T-helper 22 cell (primary cell): ENCODE results near the gene EDNRB.
"Not testable (repeated sequence)": the region's sequence is repeated elsewhere in the genome, so short reads cannot be mapped to it uniquely, and the experiment has no call there.

Experiments
- DNase-seq: peaks from one replicate; pipeline ENCODE4 v3.0.0-alpha.2; 2020; ENCODE audit warnings: low read depth

EDNRB gene

DNA sequence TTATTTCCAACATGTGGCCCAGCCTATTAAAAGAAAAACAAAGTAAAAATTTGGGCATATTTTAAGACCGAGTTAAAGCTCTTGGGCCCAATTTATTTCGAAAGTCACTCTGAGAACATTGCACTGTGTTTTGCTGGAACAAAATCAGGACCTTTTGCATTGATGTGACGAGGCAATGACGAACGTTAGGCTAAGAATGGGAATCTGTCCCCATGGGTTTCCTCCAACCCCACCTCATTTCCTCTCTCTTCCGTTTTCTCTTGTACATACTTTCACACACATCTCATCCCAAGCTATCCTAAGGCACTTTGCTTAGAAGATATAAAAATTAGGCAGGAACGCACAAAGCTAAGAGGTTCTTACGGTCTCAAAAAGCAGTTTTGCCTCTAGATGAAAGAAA, 22.1 kb downstream of the EDNRB start:
- DNase-seq = no peak

DNA sequence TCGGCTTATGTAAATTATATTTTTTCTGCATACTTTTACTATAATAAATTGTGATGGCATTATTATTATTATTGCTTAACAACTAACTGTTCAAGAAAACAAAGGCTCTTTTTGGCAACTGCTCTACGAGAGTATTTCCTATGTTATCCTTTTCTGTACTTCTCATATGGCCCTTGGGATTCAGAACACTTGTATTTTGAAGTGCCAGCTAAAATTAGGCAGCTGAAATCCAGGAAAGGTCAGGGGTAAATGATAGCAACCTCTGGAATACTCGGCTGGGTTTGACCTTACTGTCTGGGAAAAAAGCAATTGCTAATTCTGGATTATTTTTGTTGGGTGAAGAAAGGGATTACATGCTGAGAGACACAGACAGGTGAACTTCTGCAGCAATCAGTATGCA, 23.9 kb downstream of the EDNRB start:
- DNase-seq = no peak

DNA sequence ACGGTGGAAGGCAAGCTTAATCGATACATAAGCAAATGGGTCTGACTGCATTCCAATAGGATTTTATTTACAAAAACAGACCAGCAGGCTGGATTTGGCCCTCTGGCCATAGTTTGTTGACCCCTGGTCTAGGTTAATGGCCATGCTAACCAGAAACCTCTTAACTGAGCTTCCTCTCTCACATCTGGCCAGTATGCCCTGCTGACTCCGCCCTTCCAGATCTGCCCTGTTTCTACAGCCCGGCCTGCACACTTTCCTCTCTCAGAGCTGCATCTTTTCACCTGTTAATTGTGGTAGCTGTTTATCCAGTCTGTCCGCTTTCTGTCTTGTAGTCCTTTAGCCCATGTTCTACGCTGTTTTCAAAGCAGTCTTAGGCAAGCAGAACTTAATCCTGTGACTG, 25.6 kb downstream of the EDNRB start:
- no peak for DNase-seq

DNA sequence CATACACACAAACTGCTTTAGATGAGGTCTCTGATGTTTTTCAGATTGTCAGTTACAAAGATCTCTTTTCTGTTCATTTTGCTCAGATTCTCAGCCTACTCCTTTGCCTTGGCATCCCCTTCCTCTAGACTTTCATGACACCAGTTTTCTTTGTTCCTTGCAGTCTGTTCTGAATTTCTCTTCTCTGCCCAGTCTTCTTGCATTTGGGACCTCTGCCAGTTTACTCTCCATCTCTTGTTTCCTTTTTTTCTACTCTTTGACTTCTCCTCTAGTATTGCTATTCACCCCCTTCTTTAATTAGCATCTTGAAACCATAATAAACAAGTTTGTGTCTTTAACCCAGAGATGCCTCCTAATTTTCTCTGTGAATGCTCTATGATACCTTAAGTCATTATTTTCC, 26.1 kb downstream of the EDNRB start:
- DNase-seq = no peak

DNA sequence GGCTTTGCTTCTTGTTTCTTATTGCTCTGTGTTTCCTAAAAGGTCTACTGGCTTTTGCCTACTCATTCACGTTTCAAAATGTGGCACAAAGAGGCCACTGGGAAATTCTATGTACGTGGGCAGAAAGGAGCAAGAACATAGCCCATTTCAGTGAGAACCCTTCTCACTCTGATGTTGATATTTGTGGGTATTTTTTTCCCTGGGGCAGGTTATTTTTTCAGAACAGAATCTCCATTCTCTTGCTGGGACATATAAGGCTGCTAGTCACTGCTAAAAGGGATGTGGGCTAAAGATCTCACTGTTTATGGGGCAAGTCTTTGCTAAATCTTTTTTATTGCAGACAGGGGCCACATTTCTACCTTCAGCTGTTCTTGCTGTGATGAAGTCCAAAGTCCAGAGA, 27.1 kb downstream of the EDNRB start:
- no peak for DNase-seq

DNA sequence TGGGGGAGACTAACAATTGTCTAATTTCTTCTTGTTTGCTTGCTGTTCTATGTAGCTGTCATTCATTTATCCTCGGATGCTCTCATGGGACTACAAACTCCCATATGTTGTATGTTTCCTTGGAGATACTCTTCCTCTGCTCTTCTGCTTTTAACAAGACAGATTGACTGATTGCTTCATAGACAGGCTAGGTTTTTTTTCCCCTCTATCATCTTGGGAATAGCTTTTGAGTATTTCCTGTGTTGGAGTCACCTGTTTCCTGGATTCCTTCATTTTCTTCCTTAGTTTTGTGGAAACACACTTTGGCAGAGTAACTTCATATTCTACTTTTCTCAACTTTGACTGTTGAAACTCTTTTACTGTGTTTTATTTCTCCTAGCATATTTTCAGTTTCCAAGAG, 27.6 kb downstream of the EDNRB start:
- DNase-seq = no peak

DNA sequence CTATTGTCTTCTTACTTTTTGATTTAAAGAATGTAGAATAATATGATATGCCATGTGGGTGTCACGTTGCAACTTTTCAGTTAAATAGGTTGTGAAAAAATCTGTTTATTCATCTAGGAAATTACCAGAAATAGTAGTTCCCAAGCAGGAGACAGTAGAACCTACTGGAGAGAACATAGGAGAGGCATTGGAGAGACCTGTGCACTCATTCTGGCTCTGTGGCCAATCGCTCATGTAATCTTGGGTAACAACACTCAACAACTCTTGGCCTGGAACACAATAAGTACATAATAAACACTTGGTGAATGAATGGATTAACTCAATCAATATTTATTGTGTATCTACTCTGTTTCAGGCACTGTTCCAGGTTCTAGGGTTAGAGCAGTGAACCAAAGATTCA, 35.3 kb downstream of the EDNRB start:
- DNase-seq = no peak

DNA sequence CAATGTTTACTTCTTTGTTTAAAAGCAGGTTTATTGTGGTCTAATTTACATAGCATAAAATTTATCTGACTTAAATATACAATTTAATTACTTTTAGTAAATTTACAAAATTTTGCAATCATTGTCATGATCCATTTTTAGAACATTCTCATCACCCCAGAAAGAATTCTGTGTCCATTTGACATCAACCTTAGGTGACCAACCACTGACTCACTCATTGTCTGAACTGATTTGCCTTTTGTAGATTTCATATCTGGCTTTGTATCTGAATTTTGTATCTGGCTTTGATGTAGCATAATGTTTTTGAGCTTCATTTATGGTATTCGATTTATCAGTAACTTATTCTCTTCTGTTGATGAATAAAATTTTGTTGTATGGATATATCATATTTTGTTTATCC, 40.4 kb downstream of the EDNRB start:
- no peak for DNase-seq

DNA sequence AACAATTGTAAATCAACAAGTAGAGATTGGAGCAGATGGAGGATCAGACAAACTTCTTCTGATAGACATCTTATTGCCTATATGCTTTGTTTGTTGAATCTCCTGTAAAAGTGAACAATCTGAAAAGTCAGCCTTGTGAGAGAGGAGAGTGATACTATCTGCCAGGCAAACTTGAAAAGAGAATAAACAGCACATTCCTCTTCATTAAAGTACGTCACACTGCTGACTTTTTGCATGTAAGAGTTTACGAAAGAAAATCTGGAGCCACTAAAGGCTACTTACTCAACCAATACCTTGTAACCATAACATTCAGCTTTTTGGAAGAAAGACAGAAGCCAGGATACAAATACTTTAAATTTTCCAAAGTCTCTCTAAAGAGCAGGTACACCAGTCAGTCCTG, 42.5 kb downstream of the EDNRB start:
- no peak for DNase-seq

DNA sequence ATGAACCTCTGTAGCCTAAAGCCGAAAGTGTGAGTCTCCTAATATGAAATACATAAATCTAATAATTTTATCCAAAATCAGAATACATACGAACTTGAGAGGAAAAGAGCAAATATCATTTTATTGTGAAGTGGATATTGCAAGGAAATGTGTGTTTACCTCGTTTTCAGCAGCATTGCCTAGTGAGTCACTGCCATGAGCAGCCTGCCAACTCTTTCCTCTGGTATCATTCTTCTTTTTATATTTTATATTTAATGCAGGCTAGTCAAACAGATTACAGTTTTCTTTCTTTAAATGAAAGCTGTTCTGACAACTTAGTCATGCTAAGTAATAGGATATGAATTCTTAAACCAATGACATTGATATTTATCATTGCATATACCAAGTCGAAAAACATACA, 44.2 kb downstream of the EDNRB start:
- DNase-seq = no peak

DNA sequence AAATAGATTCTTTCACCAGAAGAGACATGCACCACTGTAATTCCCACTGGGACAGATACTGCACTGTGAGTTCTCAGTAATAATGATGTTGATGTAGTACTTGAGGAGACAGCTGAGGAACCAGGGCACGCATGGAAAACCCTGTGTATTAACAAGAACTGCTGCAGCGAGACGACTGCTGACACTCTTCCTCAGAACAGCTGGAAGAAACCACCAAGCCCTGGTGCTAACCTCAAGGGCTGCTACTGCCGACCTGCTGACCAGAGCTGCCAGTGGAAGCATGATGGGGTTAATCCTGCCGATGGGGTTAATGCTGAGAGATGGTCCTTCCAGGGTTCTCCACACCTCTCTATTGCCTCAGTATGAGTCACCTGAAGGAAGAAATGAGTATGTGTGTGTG, 45.6 kb downstream of the EDNRB start:
- DNase-seq = no peak

DNA sequence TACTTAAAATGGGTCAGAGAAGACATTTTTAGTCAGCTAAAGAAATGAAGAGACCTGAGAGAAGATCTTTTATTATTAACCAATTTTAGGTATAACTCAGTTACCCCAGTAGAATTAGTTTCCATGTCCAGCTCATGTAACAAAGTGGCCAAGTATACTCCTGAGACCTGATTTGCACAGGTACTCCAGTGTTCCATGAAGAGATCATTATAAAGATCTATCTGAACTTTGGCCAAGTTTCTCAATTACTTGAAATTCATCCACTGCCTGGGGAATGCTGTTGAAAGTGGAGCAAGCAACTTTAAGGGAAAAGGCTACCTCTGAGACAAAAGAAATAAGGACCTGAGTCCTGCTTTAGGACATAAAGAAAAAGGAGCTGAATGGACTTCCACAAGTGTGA, 47.0 kb downstream of the EDNRB start:
- DNase-seq = no peak

DNA sequence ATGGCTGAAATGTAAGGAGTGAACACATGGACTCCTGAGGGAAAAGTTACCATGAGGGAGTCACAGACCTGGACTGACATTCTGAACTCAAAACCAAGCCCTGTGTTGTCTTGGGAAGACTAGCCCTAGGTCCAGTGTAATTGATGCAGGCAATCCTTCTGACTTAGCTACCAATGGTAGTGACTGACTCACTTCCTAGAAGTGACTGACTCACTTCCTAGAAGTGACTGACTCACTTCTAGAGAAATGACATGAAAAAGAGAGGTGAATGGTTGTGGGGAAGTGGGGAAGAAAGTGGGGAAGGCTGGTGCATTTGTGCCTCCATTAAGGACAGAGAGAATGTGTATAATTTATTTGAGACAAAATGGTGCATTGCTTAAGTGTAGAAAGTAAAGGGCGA, 49.9 kb downstream of the EDNRB start:
- DNase-seq = no peak

DNA sequence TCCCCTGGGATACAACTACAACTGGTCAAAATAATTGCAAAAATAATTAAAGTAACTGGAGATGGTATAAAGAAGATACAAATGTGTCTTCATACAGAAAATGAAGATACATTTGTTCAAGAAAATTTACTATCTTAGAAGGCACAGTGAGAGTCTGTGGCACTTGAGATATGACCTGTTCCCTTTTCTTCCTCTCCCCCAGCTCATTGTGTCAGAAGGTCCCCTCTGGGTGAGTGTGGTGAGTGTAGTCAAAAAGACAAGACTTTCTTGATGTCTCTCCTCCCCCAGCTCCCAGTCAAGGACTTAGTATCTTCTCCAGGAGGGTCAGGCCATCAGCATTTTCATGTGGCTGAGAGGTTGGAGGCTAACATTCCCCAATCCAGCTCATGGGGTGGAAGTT, 51.7 kb downstream of the EDNRB start:
- no peak for DNase-seq

DNA sequence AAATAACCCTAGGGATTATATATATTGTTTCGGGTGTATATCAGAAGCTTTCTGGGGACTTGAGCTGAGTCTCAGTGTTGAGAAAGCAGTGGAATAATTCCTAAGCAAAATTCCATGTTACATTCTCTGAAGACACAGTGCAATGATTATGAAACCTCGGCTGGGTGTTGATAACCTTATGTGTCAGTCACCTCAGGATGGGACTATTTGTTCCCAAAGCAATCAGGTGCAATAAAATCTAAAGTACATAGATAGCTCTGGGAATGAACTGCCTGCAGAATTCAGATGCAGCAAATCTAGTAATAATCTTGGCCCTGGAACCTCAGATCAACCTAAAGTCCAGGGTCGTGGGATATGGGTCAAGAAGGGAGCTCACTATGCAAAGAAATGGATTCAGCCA, 53.0 kb downstream of the EDNRB start:
- DNase-seq = no peak

DNA sequence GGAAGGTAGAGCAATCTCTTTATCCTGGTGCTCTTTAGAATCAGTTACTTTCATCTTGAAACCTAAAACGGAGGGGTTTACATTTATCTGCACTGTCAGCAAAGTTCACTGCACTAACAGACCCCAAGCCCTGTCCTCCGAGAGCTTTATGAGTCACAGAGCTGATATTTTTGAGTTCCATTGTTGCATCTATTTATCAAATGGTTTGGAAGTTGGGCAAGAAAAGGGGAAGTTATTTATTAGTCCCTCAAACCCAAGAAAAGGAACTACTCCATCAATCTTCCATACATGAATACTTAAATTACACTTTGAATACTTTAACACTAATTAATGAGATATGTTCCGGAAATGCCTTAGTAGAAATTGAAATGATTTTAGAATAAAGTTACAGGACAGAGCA, 55.5 kb downstream of the EDNRB start:
- DNase-seq = no peak

DNA sequence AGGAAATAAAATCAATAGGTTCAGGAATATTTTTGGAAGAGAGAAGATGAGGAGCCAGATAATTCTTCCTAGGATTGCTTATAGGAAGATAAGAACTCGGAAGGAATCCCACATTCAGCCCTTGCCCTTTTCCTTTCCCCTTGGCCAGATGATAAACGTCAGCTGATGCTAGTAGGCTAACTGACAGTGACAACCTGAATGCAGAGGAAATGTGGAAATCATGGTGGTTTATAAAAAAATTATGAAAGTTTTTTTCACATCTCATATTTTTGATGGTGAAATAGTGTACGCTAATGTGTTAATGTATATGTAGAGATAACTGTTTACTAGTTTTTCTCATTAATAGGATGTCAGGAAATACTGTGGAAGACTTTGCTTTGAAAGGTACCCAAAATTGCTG, 56.9 kb downstream of the EDNRB start:
- no peak for DNase-seq

DNA sequence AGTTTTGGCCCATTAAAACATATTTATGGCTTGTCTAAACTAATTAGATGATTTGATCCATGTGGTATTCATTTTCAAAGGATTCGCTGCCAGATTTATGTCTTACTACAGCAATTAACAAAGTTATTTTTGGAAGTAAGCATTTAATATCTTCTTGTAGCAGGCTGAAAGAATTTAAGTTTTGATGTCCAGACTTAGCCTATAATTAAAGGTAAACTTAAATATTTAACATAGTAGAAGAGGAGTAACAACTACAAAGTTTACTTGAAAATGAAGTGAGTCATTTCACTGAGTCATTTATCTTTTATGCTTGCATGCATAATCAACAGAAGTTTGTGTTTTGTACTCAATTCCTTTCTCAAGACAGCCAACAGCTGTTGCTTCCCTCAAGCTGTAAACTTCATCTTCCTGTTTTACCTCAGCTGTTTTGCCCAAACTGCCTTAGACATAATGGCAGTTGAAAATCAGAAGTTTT, 58.1 kb downstream of the EDNRB start:
- no peak for DNase-seq

DNA sequence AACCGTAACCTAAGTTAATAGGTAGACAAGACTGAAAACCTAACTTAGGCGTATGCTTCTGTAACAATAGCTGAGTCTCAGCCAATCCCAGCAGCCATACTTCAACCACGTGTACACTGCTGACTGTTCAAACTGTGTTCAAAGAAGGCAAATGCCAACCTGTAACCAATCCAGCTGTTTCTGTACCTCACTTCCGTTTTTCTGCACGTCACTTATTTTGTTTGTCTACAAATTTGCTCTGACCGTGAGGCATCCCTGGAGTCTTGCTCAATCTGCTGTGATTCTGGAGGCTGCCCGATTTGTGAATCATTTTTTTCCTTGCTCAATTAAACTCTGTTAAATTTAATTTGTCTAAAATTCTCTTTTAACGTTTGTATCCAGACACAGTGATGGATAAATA, 59.2 kb downstream of the EDNRB start:
- no peak for DNase-seq

DNA sequence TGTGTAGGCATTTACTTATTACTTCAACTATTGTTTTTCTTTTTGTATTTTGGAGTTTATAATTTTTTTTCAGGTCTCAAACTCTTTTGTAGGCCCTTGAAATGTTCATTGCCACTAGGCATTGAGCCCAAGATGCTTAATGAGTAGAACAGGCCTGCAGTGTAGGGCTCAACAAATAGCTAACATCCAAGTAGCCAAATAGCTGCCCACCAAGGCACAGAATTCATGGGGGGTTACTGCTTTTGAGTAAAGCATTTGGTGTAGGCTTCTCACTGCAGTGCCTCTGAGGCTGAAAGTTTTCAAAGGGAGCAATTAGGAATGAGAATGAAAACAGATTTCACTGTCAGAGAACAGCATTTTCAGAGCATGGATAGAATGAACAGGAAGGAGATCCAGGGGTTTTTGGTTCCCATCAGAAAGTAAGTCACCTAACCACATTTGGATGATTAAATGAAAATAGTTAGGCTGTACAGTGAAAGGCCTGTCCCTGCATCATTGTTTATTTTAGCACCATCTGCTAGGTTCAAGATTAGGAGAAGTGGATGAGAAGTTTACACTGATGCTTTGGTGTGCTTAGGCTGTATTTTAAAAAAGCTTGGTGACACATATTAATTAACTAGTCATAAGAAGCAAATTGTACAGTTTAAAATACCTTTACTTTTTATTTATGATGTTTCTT, 61.0 kb downstream of the EDNRB start:
- no peak for DNase-seq

DNA sequence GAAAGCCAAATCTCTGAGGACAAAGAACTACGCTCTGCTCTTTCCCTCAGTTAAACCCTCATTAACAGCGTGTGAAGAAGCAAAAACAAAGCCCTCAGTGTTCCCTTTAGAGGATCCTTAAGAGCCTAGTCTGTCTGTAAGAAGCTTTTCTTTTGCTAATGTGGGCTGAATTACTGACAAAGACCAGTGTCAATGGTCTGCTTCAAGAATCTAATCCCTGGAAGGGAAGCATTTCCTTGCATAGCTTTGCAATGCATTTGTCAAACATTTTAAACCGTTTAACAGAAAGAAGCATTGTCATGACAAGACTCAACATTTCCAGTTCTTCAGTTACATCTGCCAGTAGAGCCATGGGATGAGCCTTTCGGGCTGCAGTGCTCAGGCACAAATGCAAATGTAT, 64.9 kb downstream of the EDNRB start:
- DNase-seq = no peak

DNA sequence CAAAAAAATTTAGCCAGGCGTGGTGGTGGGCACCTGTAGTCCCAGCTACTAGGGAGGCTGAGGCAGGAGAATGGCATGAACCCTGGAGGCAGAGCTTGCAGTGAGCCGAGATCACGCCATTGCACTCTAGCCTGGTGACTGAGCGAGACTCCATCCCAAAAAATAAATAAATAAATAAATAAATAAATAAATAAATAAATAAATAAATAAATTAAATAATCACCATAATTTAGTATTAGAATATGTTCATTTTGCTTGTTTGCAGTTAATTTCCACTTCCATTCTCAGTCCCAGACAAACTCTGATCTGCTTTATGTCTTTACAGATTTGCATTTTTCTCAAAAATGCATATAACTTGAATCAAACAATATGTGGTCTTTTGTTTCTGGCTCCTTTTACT, 70.6 kb downstream of the EDNRB start:
- DNase-seq = not testable (repeated sequence)

DNA sequence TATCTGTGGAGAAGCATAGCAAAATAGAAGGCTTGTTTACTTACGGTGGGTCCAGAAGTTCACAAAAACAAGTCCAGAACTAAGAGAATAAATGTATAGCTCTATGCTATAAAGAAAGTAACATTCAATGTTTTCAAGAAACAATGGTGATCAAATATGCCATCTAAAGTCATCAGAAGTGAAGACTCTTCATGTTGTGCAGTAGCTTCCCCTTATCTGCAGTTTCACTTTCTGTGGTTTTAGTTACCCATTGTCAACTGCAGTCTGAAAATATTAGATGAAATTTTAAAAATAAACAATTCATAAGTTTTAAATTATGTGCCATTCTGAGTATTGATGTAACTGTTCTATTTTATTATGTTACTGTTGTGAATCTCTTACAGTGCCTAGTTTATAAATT, 72.5 kb downstream of the EDNRB start:
- no peak for DNase-seq
